Activated T-helper 1 cell treated with anti-CD3 and anti-CD28 coated beads, Interleukin-12 subunit alpha, Interleukin-12 subunit beta, Interleukin-2, Interleukin-4 antibody, amounts not matched to agents 30 ng/mL and 10 ng/mL and 1 ng/mL, durations not matched to agents 14 hours and 24 hours and 36 hours (primary cell): ENCODE results near the gene PATL1. TPM values are rescaled to one million over a fixed set of nuclear protein-coding genes. Genes with fewer than 3 reads are reported as not detected.
"Not testable (repeated sequence)": the region's sequence is repeated elsewhere in the genome, so short reads cannot be mapped to it uniquely, and the experiment has no call there.

Source experiments
- DNase-seq: peaks from one replicate; pipeline ENCODE4 v3.0.0; 2021; ENCODE audit warnings: low spot score
- H3K27ac Mint-ChIP-seq: one replicate; pipeline ENCODE4 v1.8.0; 2021; ENCODE audit warnings: mild to moderate bottlenecking, mixed read lengths
- H3K27me3 Mint-ChIP-seq: one replicate; pipeline ENCODE4 v1.8.0; 2022; ENCODE audit warnings: mild to moderate bottlenecking, moderate library complexity, mixed read lengths; ENCODE audit not compliant: insufficient read depth
- H3K36me3 Mint-ChIP-seq: one replicate; pipeline ENCODE4 v1.8.0; 2021; ENCODE audit warnings: low read depth, mixed read lengths
- H3K4me1 Mint-ChIP-seq: one replicate; pipeline ENCODE4 v1.8.0; 2021; ENCODE audit warnings: low read depth, mixed read lengths
- H3K4me3 Mint-ChIP-seq: one replicate; pipeline ENCODE4 v1.8.0; 2021; ENCODE audit warnings: mild to moderate bottlenecking, moderate library complexity, mixed read lengths
- H3K9me3 Mint-ChIP-seq: one replicate; pipeline ENCODE4 v1.8.0; 2021; ENCODE audit warnings: mixed read lengths
- intact Hi-C: fragments of 100-400 bp; cut with micrococcal nuclease; formaldehyde crosslinking; loops from one replicate; pipeline ENCODE4 v1.15.1; 2024
- total RNA-seq: library from RNA; stranded (reverse); gene quantifications from 2 replicates; pipeline ENCODE4 v1.2.3, GENCODE V29; 2022

Gene PATL1
- total RNA-seq, 1 donor from 2014 or later, result 68.7 TPM

- intact Hi-C loops, result no loop called here
- Mint-ChIP-seq H3K4me1 (no peaks in the 10 kb centered on the region), H3K4me3 (no peak overlapping the region), H3K27me3 (peaks cover 11% of the 10 kb centered on the region), H3K9me3 (peaks cover 13% of the 10 kb centered on the region), H3K36me3 (no peaks in the 10 kb centered on the region), H3K27ac (no peak overlapping the region)
- no peak for DNase-seq
Observed at GRCh38 chr11:59691156-59691555, 22.3 kb upstream of the PATL1 start.

GRCh38 chr11:59689015-59689414, 20.2 kb upstream of the PATL1 start:
- Mint-ChIP-seq H3K27me3 (peaks cover 13% of the 10 kb centered on the region), H3K4me1 (no peaks in the 10 kb centered on the region), H3K27ac (no peak overlapping the region), H3K9me3 (peaks cover 13% of the 10 kb centered on the region), H3K4me3 (no peak overlapping the region), H3K36me3 (no peaks in the 10 kb centered on the region)
- intact Hi-C loops, result no loop called here
- DNase-seq, result no peak

- intact Hi-C loops, result loop anchor here (2.0 kb wide), 1 partner anchor 250 kb away; no protein-coding TSS in a partner anchor
- not testable (repeated sequence) for H3K4me3 Mint-ChIP-seq, H3K27ac Mint-ChIP-seq, DNase-seq, H3K27me3 Mint-ChIP-seq, H3K4me1 Mint-ChIP-seq, H3K36me3 Mint-ChIP-seq, H3K9me3 Mint-ChIP-seq
Observed at GRCh38 chr11:59681260-59681725, 12.5 kb upstream of the PATL1 start.

- DNase-seq, result peak; percentile 42
- Mint-ChIP-seq H3K4me1 (no peaks in the 10 kb centered on the region), H3K36me3 (no peaks in the 10 kb centered on the region), H3K9me3 (no peaks in the 10 kb centered on the region), H3K27me3 (peaks cover 8% of the 10 kb centered on the region), H3K4me3 (no peak overlapping the region), H3K27ac (no peak overlapping the region)
- intact Hi-C loops, result loop anchor here (1.0 to 2.0 kb wide), 3 partner anchors 143 to 509 kb away; no protein-coding TSS in a partner anchor
Observed at GRCh38 chr11:59680287-59681154, 11.7 kb upstream of the PATL1 start.

- Mint-ChIP-seq H3K4me1 (no peaks in the 10 kb centered on the region), H3K36me3 (no peaks in the 10 kb centered on the region), H3K27me3 (peaks cover 5% of the 10 kb centered on the region), H3K9me3 (no peaks in the 10 kb centered on the region), H3K27ac (no peak overlapping the region), H3K4me3 (no peak overlapping the region)
- DNase-seq, result no peak
- intact Hi-C loops, result no loop called here
Observed at GRCh38 chr11:59679347-59679746, 10.5 kb upstream of the PATL1 start.

- Mint-ChIP-seq H3K4me3 (no peak overlapping the region), H3K4me1 (no peaks in the 10 kb centered on the region), H3K9me3 (no peaks in the 10 kb centered on the region), H3K36me3 (no peaks in the 10 kb centered on the region), H3K27ac (no peak overlapping the region), H3K27me3 (peaks cover 5% of the 10 kb centered on the region)
- DNase-seq, result no peak
- intact Hi-C loops, result no loop called here
Observed at GRCh38 chr11:59678813-59679165, 10.0 kb upstream of the PATL1 start.

GRCh38 chr11:59678118-59678812, 9.4 kb upstream of the PATL1 start:
- Mint-ChIP-seq H3K27ac (no peak overlapping the region), H3K9me3 (no peaks in the 10 kb centered on the region), H3K27me3 (peaks cover 4% of the 10 kb centered on the region), H3K36me3 (no peaks in the 10 kb centered on the region), H3K4me3 (no peak overlapping the region), H3K4me1 (no peaks in the 10 kb centered on the region)
- no peak for DNase-seq
- intact Hi-C loops, result no loop called here

GRCh38 chr11:59676205-59676604, 7.4 kb upstream of the PATL1 start:
- H3K9me3 Mint-ChIP-seq, result no peaks in the 10 kb centered on the region
- intact Hi-C loops, result no loop called here
- no peaks in the 10 kb centered on the region for H3K4me1 Mint-ChIP-seq
- H3K27ac Mint-ChIP-seq, result no peak overlapping the region
- H3K27me3 Mint-ChIP-seq, result peaks cover 4% of the 10 kb centered on the region
- no peak overlapping the region for H3K4me3 Mint-ChIP-seq
- H3K36me3 Mint-ChIP-seq, result no peaks in the 10 kb centered on the region
- no peak for DNase-seq

GRCh38 chr11:59674291-59674690, 5.5 kb upstream of the PATL1 start:
- intact Hi-C loops, result no loop called here
- no peaks in the 10 kb centered on the region for H3K36me3 Mint-ChIP-seq
- H3K27me3 Mint-ChIP-seq, result peaks cover 2% of the 10 kb centered on the region
- H3K27ac Mint-ChIP-seq, result no peak overlapping the region
- DNase-seq, result no peak
- H3K4me3 Mint-ChIP-seq, result no peak overlapping the region
- H3K9me3 Mint-ChIP-seq, result no peaks in the 10 kb centered on the region
- peaks cover 9% of the 10 kb centered on the region for H3K4me1 Mint-ChIP-seq

- Mint-ChIP-seq H3K4me3 (no peak overlapping the region), H3K9me3 (no peaks in the 10 kb centered on the region), H3K4me1 (peaks cover 10% of the 10 kb centered on the region), H3K27ac (no peak overlapping the region), H3K36me3 (no peaks in the 10 kb centered on the region), H3K27me3 (peaks cover 2% of the 10 kb centered on the region)
- intact Hi-C loops, result no loop called here
- no peak for DNase-seq
Observed at GRCh38 chr11:59673291-59673690, 4.5 kb upstream of the PATL1 start.

- intact Hi-C loops, result no loop called here
- Mint-ChIP-seq H3K4me3 (no peak overlapping the region), H3K27me3 (peaks cover 2% of the 10 kb centered on the region), H3K4me1 (peaks cover 28% of the 10 kb centered on the region), H3K9me3 (no peaks in the 10 kb centered on the region), H3K36me3 (peaks cover 18% of the 10 kb centered on the region), H3K27ac (no peak overlapping the region)
- no peak for DNase-seq
Observed at GRCh38 chr11:59671471-59671870, 2.6 kb upstream of the PATL1 start.

GRCh38 chr11:59669611-59670009, 773 bp upstream of the PATL1 start:
- Mint-ChIP-seq H3K9me3 (no peaks in the 10 kb centered on the region), H3K27me3 (peaks cover 2% of the 10 kb centered on the region), H3K27ac (peak overlapping the region; percentile 97), H3K36me3 (peaks cover 31% of the 10 kb centered on the region), H3K4me1 (peaks cover 41% of the 10 kb centered on the region), H3K4me3 (peak overlapping the region; percentile 92)
- intact Hi-C loops, result loop anchor here (1.0 to 2.0 kb wide), 10 partner anchors 53 to 1929 kb away; partner anchors contain the start of genes FAM111A, FAM111B, MRPL16 and SELENOH
- DNase-seq, result no peak
